Measurements from ENCODE around the gene TMTC1. TPM values are rescaled to one million over a fixed set of nuclear protein-coding genes. Genes with fewer than 3 reads are reported as not detected.

The TMTC1 gene
- polyA plus RNA-seq, 1 of the 3 experiments (the other 2 are of a cell fraction), result 0.13 TPM

GRCh38 chr12:29674463-29674862 is 109.3 kb downstream of the TMTC1 start (continued):
- TF ChIP-seq ZBTB33 (IDR thresholded peaks at IDR 0.05; ENCODE audit: borderline replicate concordance, low read depth) (no peak), USF2 (IDR thresholded peaks at IDR 0.05; ENCODE audit: borderline replicate concordance, low read depth, low read length) (no peak)

- DNase-seq, result no peak
- Histone ChIP-seq H3K27ac (ENCODE audit: low read depth in 2 of 2, low read length in 1 of 2) (no peak overlapping the region), H4K20me1 (ENCODE audit: insufficient read depth) (no peaks in the 10 kb centered on the region), H3K4me3 (ENCODE audit: low read depth in 2 of 2, low read length in 1 of 2) (no peak overlapping the region), H3K79me2 (ENCODE audit: insufficient read depth) (no peaks in the 10 kb centered on the region), H3K9me2 (no peaks in the 10 kb centered on the region), H3K27me3 (ENCODE audit: insufficient read depth) (no peaks in the 10 kb centered on the region), H3F3A (replicated peaks; ENCODE audit: insufficient read depth) (no peaks in the 10 kb centered on the region), H3K9me3 (no peaks in the 10 kb centered on the region), H2AFZ (ENCODE audit: low read depth) (no peak overlapping the region), H3K4me2 (no peak overlapping the region), H3K36me3 (replicated peaks in 1 of 2; ENCODE audit: control insufficient read depth in 1 of 2, insufficient read depth in 2 of 2, low read length in 1 of 2) (no peaks in the 10 kb centered on the region), H3K9ac (no peak overlapping the region), H3K4me1 (ENCODE audit: control insufficient read depth in 1 of 2, insufficient read depth in 2 of 2, low read depth in 1 of 2, low read length in 1 of 2) (peaks cover 0 to 7% of the 10 kb centered on the region in 2 experiments; a peak in 1 of 4 replicates)
- WGBS (ENCODE audit: low lambda C conversion rate), result 38% methylated on average over 3 of the region's 3 CpGs
- ChIA-PET CTCF (no interaction called here), POLR2A (no interaction called here)
- TF ChIP-seq NRF1 (IDR thresholded peaks at IDR 0.05; ENCODE audit: low read depth, low read length), result no peak
- no peak for TF ChIP-seq USF1 (IDR thresholded peaks at IDR 0.05; ENCODE audit: borderline replicate concordance, low read depth)
- TF ChIP-seq CHD2 (IDR thresholded peaks at IDR 0.05; ENCODE audit: low read length, partially characterized antibody), result no peak
- TF ChIP-seq GABPA (IDR thresholded peaks at IDR 0.05; ENCODE audit: low read depth), result no peak
- no peak for TF ChIP-seq SMC3 (IDR thresholded peaks at IDR 0.05; ENCODE audit: low read depth, low read length)
- TF ChIP-seq POLR2AphosphoS5 (IDR thresholded peaks at IDR 0.05; ENCODE audit: low read depth, low read length), result no peak
- no peak for TF ChIP-seq REST (IDR thresholded peaks at IDR 0.05; ENCODE audit: low read depth, low read length)
- TF ChIP-seq SIN3A (IDR thresholded peaks at IDR 0.05; ENCODE audit: borderline replicate concordance, low read depth, low read length), result no peak
- no peak for TF ChIP-seq RAD21 (IDR thresholded peaks at IDR 0.05; ENCODE audit: low read length)
- TF ChIP-seq TEAD4 (IDR thresholded peaks at IDR 0.05; ENCODE audit: borderline replicate concordance, insufficient read depth), result no peak
- TF ChIP-seq EZH2phosphoT487 (IDR thresholded peaks at IDR 0.05; ENCODE audit: borderline replicate concordance, low read depth), result no peak
- no peak for TF ChIP-seq YY1 (IDR thresholded peaks at IDR 0.05; ENCODE audit: low read depth)
- no peak for TF ChIP-seq MAX (IDR thresholded peaks at IDR 0.05; ENCODE audit: low read depth)
- no peak for TF ChIP-seq RFX5 (IDR thresholded peaks at IDR 0.05; ENCODE audit: low read length)
- TF ChIP-seq MXI1 (IDR thresholded peaks at IDR 0.05; ENCODE audit: low read depth, low read length), result no peak
- TF ChIP-seq USF2 (IDR thresholded peaks at IDR 0.05; ENCODE audit: borderline replicate concordance, low read depth, low read length), result no peak
- no peak for TF ChIP-seq TCF12 (IDR thresholded peaks at IDR 0.05)
- no peak for TF ChIP-seq NFIC (IDR thresholded peaks at IDR 0.05; ENCODE audit: borderline replicate concordance)
These were observed 110.4 kb downstream of the TMTC1 start for GRCh38 chr12:29673346-29673745.
